Brain pericyte (primary cell): ENCODE measurements around the gene MITF.

Experiments
- DNase-seq: peaks from one replicate; pipeline ENCODE4 v3.0.0-alpha.2; 2012; ENCODE audit warnings: low read depth, low spot score

Gene MITF

DNA sequence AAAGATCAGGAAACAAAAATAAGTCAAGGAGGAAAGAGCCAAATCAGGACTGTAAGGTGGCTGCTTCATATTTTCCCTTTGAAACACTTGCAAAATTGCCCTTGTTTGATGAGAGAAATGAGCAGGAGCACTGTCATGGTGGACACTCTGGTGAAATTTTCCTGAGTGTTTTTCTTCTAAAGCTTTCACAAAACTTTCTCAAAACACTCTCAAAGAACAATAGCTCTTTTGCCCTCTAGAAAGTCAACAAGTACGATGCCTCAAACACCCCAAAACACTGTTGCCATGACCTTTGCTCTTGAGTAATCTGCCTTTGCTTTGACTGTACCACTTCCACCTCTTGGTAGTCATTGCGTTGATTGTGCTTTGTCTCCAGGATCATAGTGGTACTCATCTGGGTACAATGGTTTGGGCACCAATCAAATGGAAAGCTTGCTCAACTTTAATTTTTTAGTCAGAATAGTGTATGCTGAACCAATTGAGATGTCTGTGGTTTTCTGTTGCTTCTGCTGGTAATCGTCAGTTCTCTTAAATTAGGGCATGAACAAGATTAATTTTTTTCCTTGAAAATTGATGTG, 13.2 kb upstream of the MITF start:
- no peak for DNase-seq

DNA sequence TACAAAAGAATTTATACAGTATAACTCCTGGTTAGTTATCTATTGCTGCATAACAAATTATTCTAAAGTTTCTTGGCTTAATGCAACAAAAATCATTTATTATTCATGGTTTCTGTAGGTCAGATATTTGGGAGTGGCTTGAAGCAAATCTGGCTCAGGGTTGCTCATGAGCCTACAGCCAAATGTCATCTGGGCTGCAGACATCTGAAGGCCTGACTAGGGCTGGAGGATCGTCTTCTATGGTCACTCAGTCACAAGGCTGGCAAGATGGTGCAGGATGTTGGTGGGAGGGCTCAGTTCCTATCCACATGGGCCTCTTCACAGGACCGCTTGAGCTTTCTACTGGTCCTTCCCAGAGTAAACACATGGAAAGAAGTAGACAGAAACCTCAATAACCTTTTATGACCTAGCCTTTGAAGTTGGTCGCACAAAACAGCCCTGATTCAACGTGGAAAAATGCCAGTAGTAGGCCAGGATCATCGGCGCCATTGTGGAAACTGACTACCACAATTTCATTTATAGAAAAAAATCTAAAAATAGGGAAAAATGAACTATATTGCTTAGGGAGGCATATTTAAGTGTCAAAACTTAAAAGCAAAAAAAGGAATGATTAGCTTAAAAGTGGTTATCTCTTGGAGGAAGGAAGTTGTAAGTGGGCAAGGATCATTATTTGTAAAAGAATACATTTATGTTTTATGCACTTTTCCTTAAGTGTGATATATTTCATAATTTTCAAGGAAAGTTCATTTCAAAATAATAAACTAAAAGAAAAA, 9.9 kb upstream of the MITF start:
- no peak for DNase-seq

DNA sequence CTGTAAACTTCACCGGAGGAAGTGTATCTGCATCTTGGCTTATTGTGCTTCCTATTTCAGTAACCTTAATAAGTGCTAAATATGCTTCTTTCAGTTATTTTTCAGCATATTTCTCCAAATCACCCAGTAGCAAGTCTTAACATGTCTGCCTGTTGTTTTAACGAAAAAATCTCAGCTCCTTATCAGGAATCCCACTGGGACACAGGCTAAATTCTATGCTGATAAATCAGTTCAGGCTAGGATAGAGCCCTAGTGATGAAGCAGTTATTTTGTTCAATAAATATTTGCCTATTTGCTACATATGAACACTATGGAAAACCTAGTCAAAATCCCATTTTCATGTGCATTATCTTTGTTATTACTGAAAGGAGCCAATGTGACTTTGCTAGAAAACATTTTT, 8.2 kb upstream of the MITF start:
- no peak for DNase-seq

GRCh38 chr3:69735893-69736292, 3.4 kb upstream of the MITF start:
- no peak for DNase-seq

DNA sequence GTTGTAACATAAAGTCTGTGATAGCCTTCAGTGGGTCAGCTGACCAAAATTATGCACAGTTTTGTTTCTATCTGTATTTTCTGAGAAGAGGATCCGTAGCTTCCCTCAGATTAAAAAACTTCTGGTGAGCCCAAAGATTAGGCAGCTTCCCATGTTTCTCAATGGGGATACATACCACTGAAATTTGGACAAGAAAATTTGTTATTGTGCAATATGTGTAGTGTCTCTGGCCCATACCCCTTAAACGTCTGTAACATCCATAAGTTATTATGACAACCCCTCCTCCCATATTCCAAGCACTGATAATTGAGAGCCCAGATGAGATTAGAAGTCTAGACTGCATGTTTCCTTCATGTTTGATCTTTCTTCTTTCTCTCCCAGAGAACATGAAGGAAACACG, 1.9 kb upstream of the MITF start:
- DNase-seq: no peak

DNA sequence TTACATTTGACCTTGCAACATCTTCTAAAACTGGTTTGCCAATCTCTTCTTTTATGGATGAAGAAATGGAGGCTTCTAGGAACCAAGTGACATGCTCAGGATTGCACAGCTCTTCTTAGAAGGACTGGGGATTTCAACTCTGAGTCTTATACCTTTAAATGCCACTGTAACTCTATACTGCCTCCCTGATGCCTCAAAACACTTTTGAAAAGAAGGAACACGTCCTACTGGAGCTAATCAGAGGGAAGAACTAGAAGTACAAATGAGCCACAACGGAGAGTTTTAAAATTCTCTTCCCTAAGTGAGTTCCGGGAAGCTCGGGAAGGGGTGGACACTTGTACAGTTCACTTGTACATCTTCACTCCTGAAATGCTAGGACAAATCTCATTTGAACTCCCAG, 949 bp upstream of the MITF start:
- DNase-seq: no peak

DNA sequence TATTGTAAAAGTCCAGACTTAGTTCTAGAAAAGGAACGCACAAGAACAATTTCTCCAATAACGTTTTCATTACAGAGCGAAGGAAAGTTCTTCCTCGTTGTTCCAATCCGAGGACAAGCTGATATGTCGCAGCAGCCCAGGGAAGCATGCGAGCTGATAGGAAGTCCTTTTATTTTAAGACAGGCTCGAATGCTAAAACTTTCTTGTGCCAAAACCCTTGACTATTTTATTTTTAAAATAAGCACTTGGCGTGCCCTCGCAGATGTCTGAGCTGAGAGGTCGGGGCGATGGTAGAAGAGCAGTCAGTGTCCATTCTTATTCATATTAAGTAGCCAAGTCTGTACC, 433 bp upstream of the MITF start:
- DNase-seq: no peak

DNA sequence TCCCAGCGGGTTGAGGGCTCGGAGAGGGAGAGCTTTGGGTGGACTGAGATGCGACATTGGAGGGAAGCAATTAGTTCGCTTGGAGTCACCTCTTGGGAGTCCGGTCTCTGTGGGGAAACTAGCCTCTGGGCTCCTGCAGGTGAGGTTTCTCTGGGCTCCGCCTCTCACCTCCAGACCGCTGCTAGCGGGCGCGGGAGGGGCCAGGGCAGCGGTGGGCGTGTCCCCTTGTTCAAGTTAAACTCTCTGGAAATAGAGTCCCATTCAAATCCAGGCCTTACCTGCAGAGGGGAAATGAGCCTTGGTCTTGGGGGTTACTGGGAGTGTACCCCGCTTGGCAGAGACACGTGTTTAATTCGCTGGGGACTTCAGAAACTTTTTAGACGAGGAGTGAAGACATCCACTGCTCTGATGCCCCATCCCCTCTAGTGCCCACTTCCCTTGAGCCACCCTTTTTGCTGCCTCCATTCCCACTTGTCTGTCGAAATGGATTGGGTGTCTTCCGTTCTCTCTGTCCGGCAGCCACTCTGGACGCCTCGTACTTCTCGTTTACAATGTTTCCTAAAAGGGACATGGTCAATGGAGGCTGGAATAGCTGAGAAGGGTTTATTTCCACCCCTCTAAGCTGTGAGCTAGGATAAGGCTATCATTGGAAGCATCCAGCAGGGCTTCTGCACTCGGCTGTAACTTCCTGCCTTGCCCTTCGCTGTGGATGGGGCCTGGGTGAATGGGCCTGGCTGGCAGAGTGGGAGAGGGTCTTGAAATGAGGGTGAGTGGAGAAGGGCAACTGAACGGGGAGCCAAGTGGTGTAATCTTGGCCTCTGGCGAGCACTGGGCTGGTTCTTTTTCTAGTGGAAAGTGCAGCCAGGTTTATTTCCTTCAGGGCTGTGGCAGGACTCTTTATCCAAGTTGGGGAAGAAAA, 1.1 kb downstream of the MITF start:
- no peak for DNase-seq

- no peak for DNase-seq
These were observed 1.9 kb downstream of the MITF start for GRCh38 chr3:69741032-69741767.

GRCh38 chr3:69742391-69742790, 3.1 kb downstream of the MITF start:
- no peak for DNase-seq

- DNase-seq: no peak
These were observed 5.0 kb downstream of the MITF start for GRCh38 chr3:69743975-69744906.

GRCh38 chr3:69745505-69745904, 6.2 kb downstream of the MITF start:
- DNase-seq: no peak

DNA sequence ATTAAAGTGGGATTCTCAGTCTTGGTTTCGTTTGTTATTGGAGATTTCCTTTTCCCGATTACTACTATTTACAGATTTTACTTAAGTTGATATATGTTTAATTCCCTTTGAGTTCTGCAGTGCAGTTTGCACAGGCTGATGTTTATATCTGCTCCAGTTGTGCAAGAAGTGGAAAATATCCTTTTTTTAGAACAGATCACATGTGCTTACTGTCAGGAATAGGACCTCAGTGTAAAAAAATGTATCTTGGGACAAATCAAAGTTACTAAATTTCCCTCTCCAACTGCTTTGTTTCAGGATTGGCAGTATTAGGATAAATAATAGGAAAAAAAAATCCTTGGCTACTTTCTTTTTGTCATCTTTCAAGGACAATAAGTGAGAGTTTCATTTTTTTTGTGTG, 6.9 kb downstream of the MITF start:
- DNase-seq: no peak

GRCh38 chr3:69747511-69748258, 8.4 kb downstream of the MITF start:
- DNase-seq: no peak

- DNase-seq: no peak
These were observed 9.2 kb downstream of the MITF start for GRCh38 chr3:69748503-69748902.

GRCh38 chr3:69749461-69749860, 10.2 kb downstream of the MITF start:
- no peak for DNase-seq

DNA sequence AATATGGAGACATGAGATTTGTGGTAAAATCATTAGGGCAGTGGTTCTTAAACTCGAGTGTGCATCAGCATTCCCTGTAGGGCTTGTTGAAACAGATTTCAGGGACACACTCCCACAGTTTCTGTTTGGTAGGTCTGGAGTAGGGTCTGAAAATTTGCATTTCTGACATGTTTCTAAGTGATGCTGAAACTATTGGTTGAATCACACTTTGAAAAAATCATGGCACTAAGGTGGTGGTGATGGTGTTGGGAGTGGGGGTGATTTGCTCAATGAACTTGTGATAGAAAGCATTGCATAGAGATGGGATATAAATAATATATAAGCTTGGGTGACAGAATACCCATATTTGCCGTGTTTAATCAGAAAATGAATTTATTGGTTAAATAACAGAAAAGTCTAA, 11.3 kb downstream of the MITF start:
- no peak for DNase-seq

DNA sequence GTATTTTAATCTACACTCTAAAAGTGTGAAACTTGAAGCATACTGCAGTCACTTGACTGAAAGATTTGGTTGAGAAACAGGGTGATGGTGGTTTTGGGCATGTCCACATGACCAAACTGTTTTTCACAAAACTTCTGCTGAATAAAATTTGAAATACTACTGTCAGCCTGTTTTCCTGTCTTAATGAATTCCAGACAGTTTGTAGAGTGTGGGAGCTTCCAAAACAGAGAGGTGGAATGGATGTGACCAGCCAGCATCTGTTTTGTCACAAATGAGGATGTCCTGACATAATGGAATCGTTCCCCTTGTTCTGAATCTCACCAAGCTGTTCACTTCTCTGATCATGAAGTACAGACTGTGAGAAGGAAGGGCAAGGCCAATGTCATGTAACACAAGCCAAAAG, 11.8 kb downstream of the MITF start:
- DNase-seq: no peak

GRCh38 chr3:69752241-69752640, 13.0 kb downstream of the MITF start:
- DNase-seq: no peak

- DNase-seq: no peak
These were observed 14.0 kb downstream of the MITF start for GRCh38 chr3:69753179-69753775.
